ENCODE measurements around the gene TAF11L2.

GRCh38 chr5:17482790-17483189 is 15.2 kb upstream of the TAF11L2 start:
- TF ChIP-seq PPARA (CRISPR knock-in tag; IDR thresholded peaks at IDR 0.05; ENCODE audit: borderline replicate concordance) (no peak), PATZ1 (CRISPR knock-in tag; IDR thresholded peaks at IDR 0.05; ENCODE audit: borderline replicate concordance) (no peak), ESRRG (CRISPR knock-in tag; IDR thresholded peaks at IDR 0.05) (no peak), ZFP3 (CRISPR knock-in tag; IDR thresholded peaks at IDR 0.05) (no peak), CREB5 (CRISPR knock-in tag; IDR thresholded peaks at IDR 0.05; ENCODE audit: low read depth) (no peak), ZFP30 (CRISPR knock-in tag; IDR thresholded peaks at IDR 0.05) (no peak), ISL1 (CRISPR knock-in tag; IDR thresholded peaks at IDR 0.05) (no peak), ZNF565 (CRISPR knock-in tag; conservative IDR thresholded peaks at IDR 0.05; ENCODE audit: low read depth) (no peak), POU6F1 (CRISPR knock-in tag; IDR thresholded peaks at IDR 0.05; ENCODE audit: borderline replicate concordance, low read depth) (no peak), SNAI2 (CRISPR knock-in tag; IDR thresholded peaks at IDR 0.05) (no peak), ARNTL (CRISPR knock-in tag; IDR thresholded peaks at IDR 0.05; ENCODE audit: borderline replicate concordance, low read depth) (no peak)

Measured in SK-N-SH treated with all-trans-retinoic acid at 6 μM for 48 hours (cell line).